ENCODE results near the gene RRP12.

- no peak for TF ChIP-seq CTCF (IDR thresholded peaks at IDR 0.05)
- TF ChIP-seq POLR2A (IDR thresholded peaks at IDR 0.05): no peak
Measured at GRCh38 chr10:97360705-97361536, 40.2 kb downstream of the RRP12 start.

Measured in esophagus squamous epithelium (tissue), 4 donors.